ENCODE results near the gene ITGA11. TPM values are rescaled to one million over a fixed set of nuclear protein-coding genes. Genes with fewer than 3 reads are reported as not detected.

Gene ITGA11
- total and polyA plus RNA-seq, 2 of the 13 experiments (the other 11 are each of a cell fraction or from before 2014, with no cell fraction given), result not detected

- TF ChIP-seq, protein P1, sequence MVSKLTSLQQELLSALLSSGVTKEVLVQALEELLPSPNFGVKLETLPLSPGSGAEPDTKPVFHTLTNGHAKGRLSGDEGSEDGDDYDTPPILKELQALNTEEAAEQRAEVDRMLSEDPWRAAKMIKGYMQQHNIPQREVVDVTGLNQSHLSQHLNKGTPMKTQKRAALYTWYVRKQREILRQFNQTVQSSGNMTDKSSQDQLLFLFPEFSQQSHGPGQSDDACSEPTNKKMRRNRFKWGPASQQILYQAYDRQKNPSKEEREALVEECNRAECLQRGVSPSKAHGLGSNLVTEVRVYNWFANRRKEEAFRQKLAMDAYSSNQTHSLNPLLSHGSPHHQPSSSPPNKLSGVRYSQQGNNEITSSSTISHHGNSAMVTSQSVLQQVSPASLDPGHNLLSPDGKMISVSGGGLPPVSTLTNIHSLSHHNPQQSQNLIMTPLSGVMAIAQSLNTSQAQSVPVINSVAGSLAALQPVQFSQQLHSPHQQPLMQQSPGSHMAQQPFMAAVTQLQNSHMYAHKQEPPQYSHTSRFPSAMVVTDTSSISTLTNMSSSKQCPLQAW (CRISPR knock-in tag; IDR thresholded peaks at IDR 0.05), result no peak
- TF ChIP-seq NFE2L2 (IDR thresholded peaks at IDR 0.05; ENCODE audit: low read length), result no peak
- no peak for TF ChIP-seq RFXAP (CRISPR knock-in tag; IDR thresholded peaks at IDR 0.05; ENCODE audit: borderline replicate concordance)
- no peak for TF ChIP-seq CCDC6 (CRISPR knock-in tag; IDR thresholded peaks at IDR 0.05)
- TF ChIP-seq IKZF4 (CRISPR knock-in tag; IDR thresholded peaks at IDR 0.05; ENCODE audit: borderline replicate concordance, low read depth, not compliant biosample characterization), result no peak
- no peak for TF ChIP-seq EED (CRISPR knock-in tag; IDR thresholded peaks at IDR 0.05)
These were observed 95.4 kb downstream of the ITGA11 start (continued) for GRCh38 chr15:68336516-68336915.

DNA sequence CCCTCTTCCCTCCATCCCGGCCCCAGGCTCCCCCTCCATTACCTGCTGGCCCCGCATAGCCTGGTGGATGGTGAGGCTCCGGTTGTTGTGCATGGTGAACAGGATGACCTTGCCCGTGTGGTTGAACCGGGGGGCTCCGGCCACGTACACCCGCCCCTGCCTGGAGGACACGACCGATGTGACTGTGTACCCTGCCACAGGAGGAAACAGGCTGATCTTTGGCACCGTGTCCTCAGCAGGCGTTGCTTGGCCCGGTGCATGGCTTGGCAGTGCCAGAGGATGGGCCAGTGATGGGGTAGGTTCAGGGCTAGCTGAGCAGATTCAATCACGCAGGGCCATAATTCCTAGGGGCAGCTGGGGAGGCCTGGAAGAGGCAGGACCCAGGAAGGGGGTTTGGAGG, 96.3 kb downstream of the ITGA11 start:
- FAIRE-seq (no peak), DNase-seq (ENCODE audit: low spot score) (no peak), ATAC-seq (no peak)
- ChIA-PET CTCF (ENCODE audit: low intra/inter-chr PET ratio, low total read pairs) (no interaction called here), POLR2A (no interaction called here)
- no peak overlapping the region for H3K27ac ChIP-seq (ENCODE audit: extremely low read length, insufficient read depth, low read length)
- H3K36me3 ChIP-seq (replicated peaks in 1 of 2; ENCODE audit: control insufficient read depth in 1 of 2, insufficient read depth in 2 of 2, low read length in 2 of 2), result no peaks in the 10 kb centered on the region
- no peaks in the 10 kb centered on the region for H3K9me3 ChIP-seq (ENCODE audit: low read length)
- no peak overlapping the region for H3K4me3 ChIP-seq (replicated peaks in 1 of 3; ENCODE audit: insufficient read depth in 1 of 3, low read depth in 2 of 3, low read length in 3 of 3)
- H3K4me1 ChIP-seq (ENCODE audit: insufficient read depth, low read length), result no peaks in the 10 kb centered on the region
- no peak overlapping the region for H3K4me2 ChIP-seq (ENCODE audit: low read depth, low read length)
- H3K27me3 ChIP-seq (ENCODE audit: control insufficient read depth in 1 of 2, insufficient read depth in 2 of 2, low read length in 2 of 2), result peaks cover 2 to 69% of the 10 kb centered on the region in 2 experiments; a peak in 4 of 5 replicates
- no peaks in the 10 kb centered on the region for H3K79me2 ChIP-seq (ENCODE audit: insufficient read depth, low read length)
- in situ Hi-C loops (cut with HindIII; ENCODE audit: extremely low pct_ligation_motif_present, low pct_unique_long_range_greater_than_20kb) (no loop called here), intact Hi-C loops (cut with micrococcal nuclease; ENCODE audit: unreplicated experiment) (no loop called here)
- no peak overlapping the region for H3K9ac ChIP-seq (ENCODE audit: insufficient read depth, low read depth, low read length)
- no peaks in the 10 kb centered on the region for H4K20me1 ChIP-seq (ENCODE audit: insufficient read depth, low read length)
- WGBS (ENCODE audit: low lambda C conversion rate), result 22% methylated on average over 3 of the region's 14 CpGs
- no TSS peak for BruUV-seq (replicated peaks)
- H2AFZ ChIP-seq (ENCODE audit: low read length), result no peak overlapping the region
- no peak for TF ChIP-seq MAFK (conservative IDR thresholded peaks at IDR 0.05 in 1 of 2, IDR thresholded peaks at IDR 0.05 in 1 of 2; ENCODE audit: low read length in 2 of 2)
- TF ChIP-seq PBX2 (CRISPR knock-in tag; IDR thresholded peaks at IDR 0.05), result no peak
- no peak for TF ChIP-seq ZNF335 (CRISPR knock-in tag; IDR thresholded peaks at IDR 0.05)
- no peak for TF ChIP-seq STAG1 (CRISPR knock-in tag; IDR thresholded peaks at IDR 0.05)
- no peak for TF ChIP-seq SIX1 (CRISPR knock-in tag; IDR thresholded peaks at IDR 0.05; ENCODE audit: borderline replicate concordance)
- no peak for TF ChIP-seq SAFB2 (CRISPR knock-in tag; IDR thresholded peaks at IDR 0.05; ENCODE audit: borderline replicate concordance, low read depth)
- TF ChIP-seq ZNF468 (CRISPR knock-in tag; IDR thresholded peaks at IDR 0.05), result no peak
- TF ChIP-seq ZNF430 (CRISPR knock-in tag; IDR thresholded peaks at IDR 0.05), result no peak
- TF ChIP-seq ZNF619 (CRISPR knock-in tag; IDR thresholded peaks at IDR 0.05), result no peak
- no peak for TF ChIP-seq ZNF101 (CRISPR knock-in tag; IDR thresholded peaks at IDR 0.05; ENCODE audit: borderline replicate concordance, low read depth)
- TF ChIP-seq POLR2G (IDR thresholded peaks at IDR 0.05; ENCODE audit: low read depth, low read length), result no peak
- TF ChIP-seq, protein P2, sequence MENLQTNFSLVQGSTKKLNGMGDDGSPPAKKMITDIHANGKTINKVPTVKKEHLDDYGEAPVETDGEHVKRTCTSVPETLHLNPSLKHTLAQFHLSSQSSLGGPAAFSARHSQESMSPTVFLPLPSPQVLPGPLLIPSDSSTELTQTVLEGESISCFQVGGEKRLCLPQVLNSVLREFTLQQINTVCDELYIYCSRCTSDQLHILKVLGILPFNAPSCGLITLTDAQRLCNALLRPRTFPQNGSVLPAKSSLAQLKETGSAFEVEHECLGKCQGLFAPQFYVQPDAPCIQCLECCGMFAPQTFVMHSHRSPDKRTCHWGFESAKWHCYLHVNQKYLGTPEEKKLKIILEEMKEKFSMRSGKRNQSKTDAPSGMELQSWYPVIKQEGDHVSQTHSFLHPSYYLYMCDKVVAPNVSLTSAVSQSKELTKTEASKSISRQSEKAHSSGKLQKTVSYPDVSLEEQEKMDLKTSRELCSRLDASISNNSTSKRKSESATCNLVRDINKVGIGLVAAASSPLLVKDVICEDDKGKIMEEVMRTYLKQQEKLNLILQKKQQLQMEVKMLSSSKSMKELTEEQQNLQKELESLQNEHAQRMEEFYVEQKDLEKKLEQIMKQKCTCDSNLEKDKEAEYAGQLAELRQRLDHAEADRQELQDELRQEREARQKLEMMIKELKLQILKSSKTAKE (CRISPR knock-in tag; IDR thresholded peaks at IDR 0.05; ENCODE audit: borderline replicate concordance), result no peak
- TF ChIP-seq ZNF878 (CRISPR knock-in tag; IDR thresholded peaks at IDR 0.05), result no peak
- no peak for TF ChIP-seq ZNF17 (CRISPR knock-in tag; IDR thresholded peaks at IDR 0.05)
